HepG2 (cell line): ENCODE measurements around the gene NT5C1B. TPM values are rescaled to one million over a fixed set of nuclear protein-coding genes. Genes with fewer than 3 reads are reported as not detected.

ENCODE experiments used
- ATAC-seq: fragments of 200-7000 bp; cut with Tn5 transposase; 3 replicates; pipeline ENCODE4 v1.9.1; 2020; ENCODE audit warnings: mild to moderate bottlenecking, moderate library complexity
- BruUV-seq: library from RNA; stranded (reverse); fragments of 400-500 nt; replicated peaks from 2 replicates; lab custom pipeline; 2021; lab: Mats Ljungman, UMichigan
- CTCF ChIA-PET: fragments of 300-600 bp; formaldehyde crosslinking; extraction: SDS; loops from one replicate; lab custom pipeline; 2021; ENCODE audit warnings: low total read pairs, inconsistent platforms, low intra/inter-chr PET ratio; lab: Yijun Ruan, JAX
- POLR2A ChIA-PET: fragments of 350-600 bp; sonication (Branson Sonifier 250); formaldehyde crosslinking; loops from one replicate; lab custom pipeline; 2020; ENCODE audit warnings: antibody characterized with exemption, inconsistent platforms; lab: Yijun Ruan, JAX
- DNase-seq: peaks from one replicate; pipeline ENCODE4 v3.0.0-alpha.2; 2015; ENCODE audit warnings: low spot score
- FAIRE-seq: peaks from 3 replicates; lab custom pipeline; 2011; peaks lifted over from hg19 to GRCh38; lab: Jason Lieb, UNC
- H2AFZ ChIP-seq: one replicate; pipeline ENCODE4 v1.6.1; 2011; ENCODE audit warnings: low read length, inconsistent platforms
- H3K27ac ChIP-seq: fragments of 300-600 bp; 3 replicates; pipeline ENCODE4 v1.8.0; 2011; ENCODE audit warnings: mixed run types, mild to moderate bottlenecking, mixed read lengths, low read length, inconsistent platforms; ENCODE audit not compliant: insufficient read depth; ENCODE audit errors: extremely low read length
- H3K27me3 ChIP-seq, 2 experiments: fragments of 200-600 bp in 1 of 2; 2 replicates in 1 of 2; 3 replicates in 1 of 2; pipeline versions ENCODE4 v1.6.0 to v1.8.0; 2011; ENCODE audit warnings: low read length in 2 of 2, mild to moderate bottlenecking in 2 of 2, moderate library complexity in 2 of 2, inconsistent platforms in 1 of 2; ENCODE audit not compliant: insufficient read depth in 2 of 2, control insufficient read depth in 1 of 2
- H3K36me3 ChIP-seq, 2 experiments: fragments of 200-600 bp in 1 of 2; replicated peaks in 1 of 2; 2 replicates in 1 of 2; 3 replicates in 1 of 2; pipeline versions ENCODE4 v1.5.1 to v1.8.0; 2011; ENCODE audit warnings: low read length in 2 of 2, inconsistent platforms in 1 of 2; ENCODE audit not compliant: insufficient read depth in 2 of 2, control insufficient read depth in 1 of 2
- H3K4me1 ChIP-seq: 2 replicates; pipeline ENCODE4 v1.5.1; 2012; ENCODE audit warnings: low read length, inconsistent platforms; ENCODE audit not compliant: insufficient read depth
- H3K4me2 ChIP-seq: 2 replicates; pipeline ENCODE4 v1.6.0; 2011; ENCODE audit warnings: low read depth, low read length, inconsistent platforms
- H3K4me3 ChIP-seq, 3 experiments: fragments of 200-600 bp in 1 of 3; sonication (generic), shearing (Covaris generic) in 1 of 3; replicated peaks in 1 of 3; 2 replicates each; pipeline ENCODE4 v1.5.1; 2011 to 2016; ENCODE audit warnings: low read length in 3 of 3, inconsistent platforms in 2 of 3, low read depth in 2 of 3, mild to moderate bottlenecking in 2 of 3, control low read depth in 1 of 3, mixed read lengths in 1 of 3; ENCODE audit not compliant: insufficient read depth in 1 of 3
- H3K79me2 ChIP-seq: one replicate; pipeline ENCODE4 v1.6.1; 2011; ENCODE audit warnings: low read length, inconsistent platforms; ENCODE audit not compliant: insufficient read depth
- H3K9ac ChIP-seq: 2 replicates; pipeline ENCODE4 v1.6.0; 2011; ENCODE audit warnings: mild to moderate bottlenecking, low read depth, low read length, inconsistent platforms; ENCODE audit not compliant: insufficient read depth
- H3K9me3 ChIP-seq: 2 replicates; pipeline ENCODE4 v1.5.1; 2012; ENCODE audit warnings: mild to moderate bottlenecking, low read length
- H4K20me1 ChIP-seq: 2 replicates; pipeline ENCODE4 v1.6.0; 2011; ENCODE audit warnings: inconsistent platforms, mild to moderate bottlenecking, low read length, moderate library complexity; ENCODE audit not compliant: insufficient read depth
- ELK4 ChIP-seq: sonication (generic); formaldehyde crosslinking; IDR thresholded peaks from 2 replicates; pipeline ENCODE4 v1.9.0; 2021; ENCODE audit warnings: missing genetic modification reagents, borderline replicate concordance
- ESRRA ChIP-seq: sonication (generic); formaldehyde crosslinking; IDR thresholded peaks from 2 replicates; pipeline ENCODE4 v1.5.1; 2020; ENCODE audit warnings: mild to moderate bottlenecking, low read depth, missing genetic modification reagents
- FOXA1 ChIP-seq, 2 experiments: fragments of 450-650 bp in 1 of 2; sonication (generic) in 1 of 2; formaldehyde crosslinking in 1 of 2; IDR thresholded peaks; 2 replicates each; pipeline versions ENCODE4 v1.4.0 to v1.6.1; 2016 to 2020; ENCODE audit warnings: missing genetic modification reagents in 1 of 2
- IRF1 ChIP-seq: sonication (generic); formaldehyde crosslinking; IDR thresholded peaks from 2 replicates; pipeline ENCODE4 v1.4.0; 2020; ENCODE audit warnings: low read depth, mild to moderate bottlenecking, missing genetic modification reagents
- NR2F2 ChIP-seq: IDR thresholded peaks from 2 replicates; pipeline ENCODE4 v1.6.1; 2012; ENCODE audit warnings: low read depth, inconsistent platforms, borderline replicate concordance
- RFX1 ChIP-seq: fragments of 450-650 bp; IDR thresholded peaks from 2 replicates; pipeline ENCODE4 v1.6.1; 2017
- SIN3A ChIP-seq: IDR thresholded peaks from 2 replicates; pipeline ENCODE4 v1.6.1; 2011; ENCODE audit warnings: low read depth, mild to moderate bottlenecking, control low read depth, low read length, borderline replicate concordance
- ZBTB4 ChIP-seq: sonication (generic); formaldehyde crosslinking; IDR thresholded peaks from 2 replicates; pipeline ENCODE4 v1.4.0; 2020; ENCODE audit warnings: missing genetic modification reagents, mild to moderate bottlenecking, borderline replicate concordance
- ZMYM2 ChIP-seq: sonication (generic); formaldehyde crosslinking; IDR thresholded peaks from 2 replicates; pipeline ENCODE4 v1.8.0; 2022; ENCODE audit warnings: mild to moderate bottlenecking, missing genetic modification reagents
- ZNF7 ChIP-seq: IDR thresholded peaks from 2 replicates; pipeline ENCODE4 v1.6.1; 2016; ENCODE audit warnings: missing biosample characterization, missing genetic modification reagents
- WGBS: methylation state at CpG from one replicate; pipeline ENCODE4 v1.1.6; 2017; ENCODE audit warnings: low lambda C conversion rate; 5-methylcytosine and 5-hydroxymethylcytosine counted together
- in situ Hi-C: cut with HindIII; loops from 2 replicates; pipeline ENCODE4 v1.10.0; 2017; ENCODE audit warnings: low pct_unique_long_range_greater_than_20kb; ENCODE audit not compliant: extremely low pct_ligation_motif_present
- intact Hi-C: fragments of 100-400 bp; cut with micrococcal nuclease; formaldehyde crosslinking; loops from one replicate; pipeline ENCODE4 v1.10.0; 2022; ENCODE audit not compliant: unreplicated experiment
- polyA plus RNA-seq, 8 experiments: library from polyadenylated mRNA; depleted of rRNA in 3 of 8; stranded (reverse) in 7 of 8; unstranded in 1 of 8; fragments of >200 nt; fragmentation: Illumina TruSeq in 4 of 8; extraction: Trizol in 4 of 8; gene quantifications; 2 replicates each; pipeline versions ENCODE4 v1.2.1 to v1.2.3, GENCODE V29; 2011 to 2016; ENCODE audit warnings: low read depth in 4 of 8, missing spikeins in 1 of 8, mixed read lengths in 1 of 8; ENCODE audit not compliant: insufficient read depth in 1 of 8
- total RNA-seq, 5 experiments: library from RNA; depleted of rRNA; stranded (reverse); fragments of >200 nt; fragmentation: Illumina TruSeq; extraction: Trizol; gene quantifications; 2 replicates each; pipeline ENCODE4 v1.2.3, GENCODE V29; 2016; ENCODE audit warnings: low read depth in 1 of 5

Gene NT5C1B
- total and polyA plus RNA-seq, 2 of the 13 experiments (the other 11 are each of a cell fraction or from before 2014, with no cell fraction given): not detected

GRCh38 chr2:18611604-18612003 lies 22.2 kb upstream of the NT5C1B start (continued):
- no peak for TF ChIP-seq IRF1 (CRISPR knock-in tag)
- no peak for TF ChIP-seq FOXA1 (IDR thresholded peaks at IDR 0.05)
- TF ChIP-seq FOXA1 (CRISPR knock-in tag; IDR thresholded peaks at IDR 0.05): no peak

- H3K4me1 ChIP-seq: no peaks in the 10 kb centered on the region
- DNase-seq (no peak), ATAC-seq (no peak), FAIRE-seq (no peak)
- no peaks in the 10 kb centered on the region for H3K27me3 ChIP-seq
- no peaks in the 10 kb centered on the region for H3K9me3 ChIP-seq
- intact Hi-C loops: no loop called here
- no peaks in the 10 kb centered on the region for H3K79me2 ChIP-seq
- H3K36me3 ChIP-seq: no peaks in the 10 kb centered on the region
- no peaks in the 10 kb centered on the region for H4K20me1 ChIP-seq
- TF ChIP-seq ESRRA (CRISPR knock-in tag) (no peak), RFX1 (no peak), ELK4 (CRISPR knock-in tag) (no peak), ZNF7 (CRISPR knock-in tag) (peak; percentile 31; the same call in 1 of the 2 replicates), ZBTB4 (CRISPR knock-in tag) (no peak), SIN3A (no peak), NR2F2 (no peak), ZMYM2 (CRISPR knock-in tag) (no peak)
- no peak overlapping the region for H2AFZ ChIP-seq
- 76% methylated on average over 5 of the region's 5 CpGs for WGBS
- no peak overlapping the region for H3K4me3 ChIP-seq
- BruUV-seq: no TSS peak
- ChIA-PET POLR2A (no interaction called here), CTCF (no interaction called here)
- H3K27ac ChIP-seq: no peak overlapping the region
- in situ Hi-C loops: no loop called here
- no peak overlapping the region for H3K4me2 ChIP-seq
- no peak overlapping the region for H3K9ac ChIP-seq
Measured at GRCh38 chr2:18611184-18611583, 21.8 kb upstream of the NT5C1B start.
